Activated T-cell treated with anti-CD3 and anti-CD28 coated beads, Interleukin-2, amount 50 U/mL, for 24 hours (primary cell): ENCODE results near the gene EIF4EBP3.

Source experiments
- DNase-seq: peaks from one replicate; pipeline ENCODE4 v3.0.0-alpha.2; 2020
- H3K27ac Mint-ChIP-seq: 2 replicates; pipeline ENCODE4 v1.8.0; 2020; ENCODE audit warnings: mild to moderate bottlenecking, mixed read lengths
- H3K27me3 Mint-ChIP-seq: 2 replicates; pipeline ENCODE4 v1.8.0; 2020; ENCODE audit warnings: mixed read lengths
- H3K36me3 Mint-ChIP-seq: 2 replicates; pipeline ENCODE4 v1.8.0; 2020; ENCODE audit warnings: low read depth, mixed read lengths
- H3K4me1 Mint-ChIP-seq: 2 replicates; pipeline ENCODE4 v1.8.0; 2020; ENCODE audit warnings: low read depth, mixed read lengths
- H3K4me3 Mint-ChIP-seq: 2 replicates; pipeline ENCODE4 v1.8.0; 2020; ENCODE audit warnings: mild to moderate bottlenecking, moderate library complexity, mixed read lengths
- H3K9me3 Mint-ChIP-seq: 2 replicates; pipeline ENCODE4 v1.8.0; 2020; ENCODE audit warnings: mixed read lengths

EIF4EBP3 gene

GRCh38 chr5:140564196-140565023, 16.9 kb downstream of the EIF4EBP3 start, which contains the start of the genes APBB3 and SLC35A4:
TSS of gene APBB3 (minus strand) at chr5:140564598. CDS start at chr5:140564245, 353 bp downstream.
TSS of gene SLC35A4 (plus strand) at chr5:140564828. CDS start at chr5:140567170, 2,342 bp downstream.
- Mint-ChIP-seq H3K4me1 (peaks cover 55% of the 10 kb centered on the region), H3K9me3 (no peaks in the 10 kb centered on the region), H3K27ac (peak within 1 kb of the TSS; percentile 98), H3K36me3 (peaks cover 44% of the 10 kb centered on the region), H3K4me3 (peak within 1 kb of the TSS; percentile 97), H3K27me3 (no peaks in the 10 kb centered on the region)
- DNase-seq: peak; percentile 94

- peak overlapping the region; percentile 98 for H3K27ac Mint-ChIP-seq
- peaks cover 63% of the 10 kb centered on the region for H3K4me1 Mint-ChIP-seq
- no peak for DNase-seq
- H3K36me3 Mint-ChIP-seq: peaks cover 49% of the 10 kb centered on the region
- H3K27me3 Mint-ChIP-seq: no peaks in the 10 kb centered on the region
- no peaks in the 10 kb centered on the region for H3K9me3 Mint-ChIP-seq
- H3K4me3 Mint-ChIP-seq: peak overlapping the region; percentile 97
Observed at GRCh38 chr5:140565024-140565779, 17.7 kb downstream of the EIF4EBP3 start.

GRCh38 chr5:140565780-140566095, 18.3 kb downstream of the EIF4EBP3 start:
- no peak for DNase-seq
- H3K27ac Mint-ChIP-seq: peak overlapping the region; percentile 98
- H3K4me3 Mint-ChIP-seq: peak overlapping the region; percentile 97
- H3K4me1 Mint-ChIP-seq: peaks cover 64% of the 10 kb centered on the region
- no peaks in the 10 kb centered on the region for H3K9me3 Mint-ChIP-seq
- H3K27me3 Mint-ChIP-seq: no peaks in the 10 kb centered on the region
- H3K36me3 Mint-ChIP-seq: peaks cover 55% of the 10 kb centered on the region

GRCh38 chr5:140566665-140567064, 19.2 kb downstream of the EIF4EBP3 start:
- Mint-ChIP-seq H3K9me3 (no peaks in the 10 kb centered on the region), H3K36me3 (peaks cover 59% of the 10 kb centered on the region), H3K27me3 (no peaks in the 10 kb centered on the region), H3K4me3 (peak overlapping the region; percentile 97), H3K4me1 (peaks cover 62% of the 10 kb centered on the region), H3K27ac (peak overlapping the region; percentile 94)
- no peak for DNase-seq

GRCh38 chr5:140567136-140567818, 19.8 kb downstream of the EIF4EBP3 start:
- H3K27me3 Mint-ChIP-seq: no peaks in the 10 kb centered on the region
- DNase-seq: no peak
- H3K9me3 Mint-ChIP-seq: no peaks in the 10 kb centered on the region
- H3K4me1 Mint-ChIP-seq: peaks cover 62% of the 10 kb centered on the region
- peak overlapping the region; percentile 94 for H3K27ac Mint-ChIP-seq
- no peak overlapping the region for H3K4me3 Mint-ChIP-seq
- H3K36me3 Mint-ChIP-seq: peaks cover 59% of the 10 kb centered on the region

- H3K27ac Mint-ChIP-seq: peak overlapping the region; percentile 94
- H3K4me1 Mint-ChIP-seq: peaks cover 59% of the 10 kb centered on the region
- DNase-seq: no peak
- no peak overlapping the region for H3K4me3 Mint-ChIP-seq
- H3K9me3 Mint-ChIP-seq: no peaks in the 10 kb centered on the region
- H3K36me3 Mint-ChIP-seq: peaks cover 59% of the 10 kb centered on the region
- no peaks in the 10 kb centered on the region for H3K27me3 Mint-ChIP-seq
Observed at GRCh38 chr5:140567871-140568270, 20.4 kb downstream of the EIF4EBP3 start.

- peak overlapping the region; percentile 68 for H3K4me3 Mint-ChIP-seq
- peak overlapping the region; percentile 94 for H3K27ac Mint-ChIP-seq
- H3K36me3 Mint-ChIP-seq: peaks cover 59% of the 10 kb centered on the region
- H3K27me3 Mint-ChIP-seq: no peaks in the 10 kb centered on the region
- H3K9me3 Mint-ChIP-seq: no peaks in the 10 kb centered on the region
- no peak for DNase-seq
- H3K4me1 Mint-ChIP-seq: peaks cover 54% of the 10 kb centered on the region
Observed at GRCh38 chr5:140568443-140569063, 21.1 kb downstream of the EIF4EBP3 start.

GRCh38 chr5:140569197-140569596, 21.7 kb downstream of the EIF4EBP3 start:
- no peaks in the 10 kb centered on the region for H3K9me3 Mint-ChIP-seq
- peaks cover 49% of the 10 kb centered on the region for H3K4me1 Mint-ChIP-seq
- H3K36me3 Mint-ChIP-seq: peaks cover 59% of the 10 kb centered on the region
- DNase-seq: no peak
- H3K27me3 Mint-ChIP-seq: no peaks in the 10 kb centered on the region
- peak overlapping the region; percentile 68 for H3K4me3 Mint-ChIP-seq
- peak overlapping the region; percentile 94 for H3K27ac Mint-ChIP-seq

GRCh38 chr5:140570058-140570457, 22.6 kb downstream of the EIF4EBP3 start:
- H3K4me3 Mint-ChIP-seq: no peak overlapping the region
- peaks cover 49% of the 10 kb centered on the region for H3K4me1 Mint-ChIP-seq
- peak overlapping the region; percentile 94 for H3K27ac Mint-ChIP-seq

GRCh38 chr5:140570488-140570887, 23.0 kb downstream of the EIF4EBP3 start:
- H3K4me1 Mint-ChIP-seq: peaks cover 47% of the 10 kb centered on the region
- no peaks in the 10 kb centered on the region for H3K9me3 Mint-ChIP-seq
- DNase-seq: no peak
- no peak overlapping the region for H3K4me3 Mint-ChIP-seq
- H3K27ac Mint-ChIP-seq: peak overlapping the region; percentile 94
- no peaks in the 10 kb centered on the region for H3K27me3 Mint-ChIP-seq
- peaks cover 50% of the 10 kb centered on the region for H3K36me3 Mint-ChIP-seq

More at GRCh38 chr5:140570058-140570457, 22.6 kb downstream of the EIF4EBP3 start:
- H3K9me3 Mint-ChIP-seq: no peaks in the 10 kb centered on the region
- no peak for DNase-seq
- no peaks in the 10 kb centered on the region for H3K27me3 Mint-ChIP-seq
- H3K36me3 Mint-ChIP-seq: peaks cover 54% of the 10 kb centered on the region

GRCh38 chr5:140571105-140571504, 23.6 kb downstream of the EIF4EBP3 start:
- H3K4me3 Mint-ChIP-seq: no peak overlapping the region
- H3K9me3 Mint-ChIP-seq: no peaks in the 10 kb centered on the region
- DNase-seq: no peak
- H3K4me1 Mint-ChIP-seq: peaks cover 43% of the 10 kb centered on the region
- no peak overlapping the region for H3K27ac Mint-ChIP-seq
- H3K36me3 Mint-ChIP-seq: peaks cover 45% of the 10 kb centered on the region
- H3K27me3 Mint-ChIP-seq: no peaks in the 10 kb centered on the region

GRCh38 chr5:140573683-140574082, 26.2 kb downstream of the EIF4EBP3 start:
- Mint-ChIP-seq H3K27me3 (no peaks in the 10 kb centered on the region), H3K4me3 (no peak overlapping the region), H3K4me1 (peaks cover 21% of the 10 kb centered on the region), H3K36me3 (peaks cover 21% of the 10 kb centered on the region), H3K9me3 (no peaks in the 10 kb centered on the region), H3K27ac (no peak overlapping the region)
- DNase-seq: no peak

- H3K4me1 Mint-ChIP-seq: peaks cover 16% of the 10 kb centered on the region
- no peaks in the 10 kb centered on the region for H3K9me3 Mint-ChIP-seq
- peaks cover 16% of the 10 kb centered on the region for H3K36me3 Mint-ChIP-seq
- H3K4me3 Mint-ChIP-seq: no peak overlapping the region
- H3K27ac Mint-ChIP-seq: peak overlapping the region; percentile 33
- DNase-seq: no peak
- H3K27me3 Mint-ChIP-seq: no peaks in the 10 kb centered on the region
Observed at GRCh38 chr5:140574165-140574564, 26.7 kb downstream of the EIF4EBP3 start.

GRCh38 chr5:140575309-140575708, 27.8 kb downstream of the EIF4EBP3 start:
- no peaks in the 10 kb centered on the region for H3K27me3 Mint-ChIP-seq
- H3K27ac Mint-ChIP-seq: no peak overlapping the region
- H3K4me3 Mint-ChIP-seq: no peak overlapping the region
- H3K36me3 Mint-ChIP-seq: peaks cover 9% of the 10 kb centered on the region
- H3K9me3 Mint-ChIP-seq: no peaks in the 10 kb centered on the region
- DNase-seq: no peak
- H3K4me1 Mint-ChIP-seq: peaks cover 5% of the 10 kb centered on the region
